ENCODE measurements around the gene ANO3. TPM values are rescaled to one million over a fixed set of nuclear protein-coding genes. Genes with fewer than 3 reads are reported as not detected.

The ANO3 gene
- total and polyA plus RNA-seq, 2 experiments from 2014 or later, result not detected

DNA sequence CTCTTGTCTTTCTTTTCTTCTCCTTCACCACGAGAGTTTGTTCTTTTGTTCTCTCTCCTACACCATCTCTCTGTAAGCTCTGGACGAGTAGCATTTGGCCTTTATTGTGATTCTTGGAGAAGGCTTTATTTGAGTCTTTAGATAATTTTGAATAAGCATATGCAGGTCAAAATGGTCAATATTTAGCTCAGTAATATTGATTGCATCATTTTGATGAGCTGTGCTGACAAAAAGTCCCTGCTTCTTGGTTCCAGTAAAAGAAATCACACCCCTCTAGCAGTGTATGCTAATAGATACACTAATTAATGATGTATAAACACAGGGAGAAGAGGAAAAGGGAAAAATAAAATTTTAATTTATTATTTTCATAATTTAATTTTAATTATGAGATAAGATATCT, 266.0 kb downstream of the ANO3 start:
- Histone ChIP-seq H3K27ac (no peak overlapping the region), H3K27me3 (no peaks in the 10 kb centered on the region), H3K4me1 (ENCODE audit: low read depth) (no peaks in the 10 kb centered on the region), H3K4me3 (no peak overlapping the region), H3K9me3 (ENCODE audit: low read depth) (no peaks in the 10 kb centered on the region), H3K36me3 (no peaks in the 10 kb centered on the region)
- TF ChIP-seq, protein P1, sequence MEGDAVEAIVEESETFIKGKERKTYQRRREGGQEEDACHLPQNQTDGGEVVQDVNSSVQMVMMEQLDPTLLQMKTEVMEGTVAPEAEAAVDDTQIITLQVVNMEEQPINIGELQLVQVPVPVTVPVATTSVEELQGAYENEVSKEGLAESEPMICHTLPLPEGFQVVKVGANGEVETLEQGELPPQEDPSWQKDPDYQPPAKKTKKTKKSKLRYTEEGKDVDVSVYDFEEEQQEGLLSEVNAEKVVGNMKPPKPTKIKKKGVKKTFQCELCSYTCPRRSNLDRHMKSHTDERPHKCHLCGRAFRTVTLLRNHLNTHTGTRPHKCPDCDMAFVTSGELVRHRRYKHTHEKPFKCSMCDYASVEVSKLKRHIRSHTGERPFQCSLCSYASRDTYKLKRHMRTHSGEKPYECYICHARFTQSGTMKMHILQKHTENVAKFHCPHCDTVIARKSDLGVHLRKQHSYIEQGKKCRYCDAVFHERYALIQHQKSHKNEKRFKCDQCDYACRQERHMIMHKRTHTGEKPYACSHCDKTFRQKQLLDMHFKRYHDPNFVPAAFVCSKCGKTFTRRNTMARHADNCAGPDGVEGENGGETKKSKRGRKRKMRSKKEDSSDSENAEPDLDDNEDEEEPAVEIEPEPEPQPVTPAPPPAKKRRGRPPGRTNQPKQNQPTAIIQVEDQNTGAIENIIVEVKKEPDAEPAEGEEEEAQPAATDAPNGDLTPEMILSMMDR (IDR thresholded peaks at IDR 0.05; ENCODE audit: low read depth, low read length), result no peak
- no peak for DNase-seq (ENCODE audit: low read depth in 1 of 2, low spot score in 1 of 2)

DNA sequence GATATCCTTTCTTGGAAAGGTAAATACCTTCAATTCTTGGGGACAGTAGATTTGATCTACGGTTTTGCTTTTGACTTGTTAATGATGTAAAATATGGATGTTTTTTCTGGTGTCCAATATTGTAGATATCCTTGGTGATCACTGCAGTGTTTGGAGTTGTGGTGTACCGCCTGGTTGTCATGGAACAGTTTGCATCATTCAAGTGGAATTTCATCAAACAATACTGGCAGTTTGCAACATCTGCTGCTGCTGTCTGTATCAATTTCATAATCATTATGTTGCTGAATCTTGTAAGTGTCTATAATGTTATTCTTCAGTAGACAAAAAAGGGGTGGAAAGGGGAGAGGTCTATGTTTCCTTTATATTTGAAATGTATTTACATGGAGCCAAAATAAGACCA, 267.5 kb downstream of the ANO3 start:
- DNase-seq (ENCODE audit: low read depth in 1 of 2, low spot score in 1 of 2), result peak in 1 of 2 donors; percentile 49
- Histone ChIP-seq H3K4me1 (ENCODE audit: low read depth) (no peaks in the 10 kb centered on the region), H3K27me3 (no peaks in the 10 kb centered on the region), H3K36me3 (no peaks in the 10 kb centered on the region), H3K27ac (no peak overlapping the region), H3K4me3 (no peak overlapping the region), H3K9me3 (ENCODE audit: low read depth) (no peaks in the 10 kb centered on the region)
- TF ChIP-seq, protein P1 (IDR thresholded peaks at IDR 0.05; ENCODE audit: low read depth, low read length), result no peak

- H3K36me3 ChIP-seq, result no peaks in the 10 kb centered on the region
- H3K4me3 ChIP-seq, result no peak overlapping the region
- no peaks in the 10 kb centered on the region for H3K27me3 ChIP-seq
- no peaks in the 10 kb centered on the region for H3K4me1 ChIP-seq (ENCODE audit: low read depth)
- no peaks in the 10 kb centered on the region for H3K9me3 ChIP-seq (ENCODE audit: low read depth)
- TF ChIP-seq, protein P1 (IDR thresholded peaks at IDR 0.05; ENCODE audit: low read depth, low read length), result no peak
- DNase-seq (ENCODE audit: low read depth in 1 of 2, low spot score in 1 of 2), result no peak
- no peak overlapping the region for H3K27ac ChIP-seq
These were observed 268.0 kb downstream of the ANO3 start for GRCh38 chr11:26599876-26600434.

GRCh38 chr11:26607725-26608506, 276.0 kb downstream of the ANO3 start:
- DNase-seq (ENCODE audit: low read depth in 1 of 2, low spot score in 1 of 2), result no peak
- Histone ChIP-seq H3K4me3 (no peak overlapping the region), H3K27me3 (no peaks in the 10 kb centered on the region), H3K4me1 (ENCODE audit: low read depth) (no peaks in the 10 kb centered on the region), H3K9me3 (ENCODE audit: low read depth) (no peaks in the 10 kb centered on the region), H3K27ac (no peak overlapping the region), H3K36me3 (no peaks in the 10 kb centered on the region)
- TF ChIP-seq, protein P1 (IDR thresholded peaks at IDR 0.05; ENCODE audit: low read depth, low read length), result no peak

DNA sequence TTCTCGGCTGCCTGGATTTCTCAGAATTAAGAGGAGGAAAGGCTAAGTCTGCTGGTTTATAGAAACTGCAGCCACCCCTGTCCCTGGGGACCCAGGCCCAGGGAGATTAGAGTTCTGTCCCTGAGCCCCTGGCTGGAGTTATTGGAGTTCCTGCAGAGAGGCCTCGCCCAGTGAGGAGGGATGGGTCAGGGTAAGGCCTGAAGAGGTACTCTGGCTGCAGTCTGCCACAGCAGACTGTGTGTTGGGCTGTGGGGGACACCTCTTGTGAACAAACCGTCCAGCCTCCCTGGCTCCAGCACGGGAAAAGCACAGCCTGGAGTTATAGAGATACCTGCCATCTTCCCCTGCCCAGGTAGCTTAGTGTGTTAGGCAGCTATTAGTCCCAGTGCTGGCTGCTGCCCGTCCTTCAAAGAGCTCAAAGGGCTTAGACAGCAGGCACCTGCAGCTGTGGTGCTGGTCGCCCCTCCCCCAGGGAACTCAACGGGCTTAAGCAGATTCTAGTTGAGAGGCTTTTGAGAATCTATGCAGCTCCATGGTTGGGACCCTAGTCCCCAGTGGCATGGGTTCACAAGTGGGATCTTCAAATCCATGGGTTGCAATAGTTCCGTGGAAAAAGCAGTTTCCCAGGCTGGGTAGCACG, 276.7 kb downstream of the ANO3 start:
- H3K9me3 ChIP-seq (ENCODE audit: low read depth), result no peaks in the 10 kb centered on the region
- no peak overlapping the region for H3K27ac ChIP-seq
- DNase-seq (ENCODE audit: low read depth in 1 of 2, low spot score in 1 of 2), result no peak
- no peaks in the 10 kb centered on the region for H3K27me3 ChIP-seq
- no peak overlapping the region for H3K4me3 ChIP-seq
- TF ChIP-seq, protein P1 (IDR thresholded peaks at IDR 0.05; ENCODE audit: low read depth, low read length), result no peak
- no peaks in the 10 kb centered on the region for H3K4me1 ChIP-seq (ENCODE audit: low read depth)
- H3K36me3 ChIP-seq, result no peaks in the 10 kb centered on the region
